Stimulated activated CD8-positive, alpha-beta memory T cell treated with anti-CD3 and anti-CD28 coated beads, Interleukin-7, amount 100 ng/mL, for 24 hours (primary cell): ENCODE results near the gene ASF1A.
"Not testable (repeated sequence)": the region's sequence is repeated elsewhere in the genome, so short reads cannot be mapped to it uniquely, and the experiment has no call there.

Source experiments
- DNase-seq: peaks from one replicate; pipeline ENCODE4 v3.0.0-alpha.2; 2020; ENCODE audit warnings: low read depth

Gene ASF1A

DNA sequence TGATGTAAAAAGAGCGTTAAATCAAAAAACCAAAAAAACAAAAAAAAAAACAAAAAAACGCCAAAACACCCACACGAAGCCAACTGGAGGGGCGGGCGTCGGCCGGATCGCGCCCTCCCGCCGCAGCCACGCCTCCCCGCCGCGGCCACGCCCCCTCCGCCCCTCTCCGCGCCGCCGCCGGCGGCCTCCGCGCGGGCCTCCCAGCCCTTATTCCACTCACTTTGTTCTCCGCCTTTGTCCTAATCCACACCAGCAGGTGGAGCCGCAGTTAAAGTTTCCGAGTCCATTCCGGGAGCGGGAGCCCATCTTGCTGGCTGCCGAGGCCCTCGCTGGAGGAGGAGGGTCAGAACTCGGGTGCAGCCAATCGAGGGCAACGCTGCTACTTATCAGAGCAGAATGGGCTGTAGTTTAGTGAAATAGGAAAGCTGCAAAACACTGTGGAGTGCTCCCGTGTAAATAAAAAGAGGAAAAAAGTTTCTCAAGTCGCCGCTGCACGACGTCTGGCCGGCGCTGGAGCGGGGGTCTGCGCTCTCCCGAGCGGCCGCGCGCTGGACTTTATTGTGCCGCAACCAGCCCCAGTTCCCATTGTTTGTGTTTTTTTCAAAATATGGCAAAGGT, at the start of gene ASF1A:
Gene ASF1A, plus strand, starts transcription at position 346 of the 618 bp plus-strand sequence. Its CDS starts 262 bp downstream, at position 608.
- DNase-seq: peak; percentile 82

DNA sequence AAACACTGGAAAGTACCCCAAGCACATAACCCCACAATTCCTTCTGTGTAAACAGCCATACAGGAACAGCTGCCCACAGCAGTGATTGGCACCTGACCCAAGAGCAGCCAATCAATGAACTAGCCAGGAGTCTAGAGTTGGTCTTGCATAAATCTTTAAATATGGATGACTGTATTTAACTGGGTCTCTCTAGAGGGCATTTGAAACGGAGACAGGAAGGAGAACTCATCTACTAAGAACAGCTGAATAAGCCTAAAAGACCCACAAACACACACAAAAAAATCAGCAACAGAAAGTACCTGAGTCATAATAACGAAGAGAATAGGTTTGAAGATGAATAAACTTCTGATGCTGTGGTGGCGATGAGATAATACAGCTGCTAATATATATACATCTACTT, 49.0 kb upstream of the ASF1A start:
- DNase-seq: no peak

DNA sequence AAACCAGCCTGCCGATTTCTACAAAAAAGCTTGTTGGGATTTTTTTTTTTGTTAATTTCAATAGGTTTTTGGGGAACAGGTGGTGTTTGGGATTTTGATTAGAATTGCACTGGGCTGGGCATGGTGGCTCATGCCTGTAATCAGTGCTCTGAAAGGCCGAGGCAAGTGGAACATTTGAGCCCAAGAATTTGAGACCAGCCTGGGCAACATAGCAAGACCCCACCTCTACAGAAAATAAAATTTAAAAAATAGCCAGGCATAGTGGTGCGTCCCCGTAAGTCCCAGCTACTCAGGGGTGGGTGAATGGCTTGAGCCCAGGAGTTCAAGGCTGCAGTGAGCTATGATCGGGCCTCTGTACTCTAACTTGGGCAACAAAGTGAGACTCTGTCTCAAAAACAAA, 40.5 kb upstream of the ASF1A start:
- no peak for DNase-seq

GRCh38 chr6:118856301-118856700, 37.7 kb upstream of the ASF1A start:
- no peak for DNase-seq

DNA sequence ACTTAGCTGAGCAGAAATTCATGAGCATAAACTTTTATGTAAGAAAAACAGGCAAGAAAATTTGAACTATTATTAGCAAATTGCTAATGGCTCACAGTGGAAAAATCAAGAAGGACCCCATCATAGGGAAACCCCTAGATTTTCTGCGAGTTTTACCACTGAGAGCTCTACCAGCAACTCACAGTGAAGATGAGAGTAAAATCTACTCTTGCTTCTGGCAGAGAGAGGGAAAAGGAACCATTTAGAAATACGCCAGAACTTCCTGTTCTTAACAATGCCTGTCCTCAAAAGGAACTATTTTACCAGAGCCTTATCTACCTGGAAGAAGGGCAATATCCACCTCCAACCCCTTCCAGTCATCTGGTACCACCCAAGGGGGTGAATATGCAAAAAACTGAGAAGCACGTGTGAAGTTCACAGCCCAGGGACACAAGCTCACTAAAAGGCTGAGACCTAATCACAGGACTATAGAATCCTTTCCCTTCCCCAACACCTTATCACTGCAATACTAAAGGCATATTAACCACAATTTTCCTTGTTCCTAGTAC, 34.4 kb upstream of the ASF1A start:
- DNase-seq: no peak

GRCh38 chr6:118860363-118860762, 33.6 kb upstream of the ASF1A start:
- no peak for DNase-seq

- no peak for DNase-seq
These were observed 33.1 kb upstream of the ASF1A start for GRCh38 chr6:118860880-118861279.

GRCh38 chr6:118862443-118862842, 31.5 kb upstream of the ASF1A start:
- DNase-seq: no peak

GRCh38 chr6:118864341-118865099, 29.4 kb upstream of the ASF1A start:
- DNase-seq: no peak

- no peak for DNase-seq
These were observed 28.9 kb upstream of the ASF1A start for GRCh38 chr6:118865100-118865391.

DNA sequence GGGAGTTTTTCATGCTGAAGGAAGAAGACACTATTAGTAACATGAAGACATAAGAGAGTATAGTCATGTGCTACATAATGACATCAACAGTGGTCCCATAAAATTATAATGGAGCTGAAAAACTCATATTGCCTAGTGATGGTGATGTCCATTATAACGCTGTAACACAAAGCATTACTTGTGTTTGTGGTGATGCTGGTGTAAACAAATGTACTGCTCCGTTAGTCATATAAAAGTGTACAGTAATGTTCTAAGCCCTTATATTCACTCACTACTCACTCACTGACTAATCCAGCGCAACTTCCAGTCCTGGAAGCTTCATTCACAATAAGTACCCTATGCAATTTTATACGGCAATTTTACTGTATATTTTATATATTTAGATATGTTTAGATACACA, 26.8 kb upstream of the ASF1A start:
- no peak for DNase-seq

DNA sequence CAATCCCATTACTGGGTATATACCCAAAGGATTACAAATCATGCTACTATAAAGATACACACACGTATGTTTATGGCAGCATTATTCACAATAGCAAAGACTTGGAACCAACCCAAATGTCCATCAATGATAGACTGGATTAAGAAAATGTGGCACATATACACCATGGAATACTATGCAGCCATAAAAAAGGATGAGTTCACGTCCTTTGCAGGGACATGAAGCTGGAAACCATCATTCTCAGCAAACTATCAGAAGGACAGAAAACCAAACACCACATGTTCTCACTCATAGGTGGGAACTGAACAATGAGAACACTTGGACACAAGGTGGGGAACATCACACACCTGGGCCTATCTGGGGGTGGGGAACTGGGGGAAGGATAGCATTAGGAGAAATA, 25.1 kb upstream of the ASF1A start:
- not testable (repeated sequence) for DNase-seq

DNA sequence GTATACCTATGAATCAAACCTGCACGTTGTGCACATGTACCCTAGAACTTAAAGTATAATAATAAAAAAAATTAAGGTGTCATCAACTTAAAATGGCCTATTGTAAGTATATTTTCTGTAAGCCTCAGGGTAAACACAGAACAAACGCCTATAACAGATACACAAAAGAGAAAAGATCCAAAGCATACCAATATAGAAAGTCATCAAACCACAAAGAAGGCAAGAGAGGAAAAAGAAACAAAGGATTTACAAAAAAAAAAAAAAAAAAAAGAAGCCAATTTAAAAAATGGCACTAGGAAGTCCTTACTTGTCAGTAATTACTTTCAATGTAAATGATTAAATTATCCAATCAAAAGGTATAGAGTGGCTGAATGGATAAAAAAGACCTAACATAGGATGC, 24.6 kb upstream of the ASF1A start:
- DNase-seq: no peak

GRCh38 chr6:118869894-118870589, 23.9 kb upstream of the ASF1A start:
- DNase-seq: no peak

DNA sequence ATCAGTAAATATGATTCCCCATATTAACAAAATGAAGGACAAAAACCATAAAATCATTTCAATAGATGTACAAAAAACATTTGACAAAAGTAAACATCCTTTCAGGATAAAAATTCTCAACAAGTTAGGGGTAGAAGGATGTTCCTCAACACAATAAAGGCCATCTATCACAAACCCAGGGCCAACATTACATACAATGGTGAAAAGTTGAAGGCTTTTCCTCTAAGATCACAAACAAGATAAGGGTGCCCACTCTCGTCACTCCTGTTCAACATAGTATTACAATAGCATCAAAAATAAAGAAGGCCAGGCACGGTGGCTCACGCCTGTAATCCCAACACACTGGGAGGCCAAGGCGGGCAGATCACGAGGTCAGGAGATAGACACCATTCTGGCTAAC, 22.6 kb upstream of the ASF1A start:
- DNase-seq: no peak

GRCh38 chr6:118872318-118872717, 21.6 kb upstream of the ASF1A start:
- DNase-seq: no peak

- DNase-seq: no peak
These were observed 21.2 kb upstream of the ASF1A start for GRCh38 chr6:118872726-118873125.

DNA sequence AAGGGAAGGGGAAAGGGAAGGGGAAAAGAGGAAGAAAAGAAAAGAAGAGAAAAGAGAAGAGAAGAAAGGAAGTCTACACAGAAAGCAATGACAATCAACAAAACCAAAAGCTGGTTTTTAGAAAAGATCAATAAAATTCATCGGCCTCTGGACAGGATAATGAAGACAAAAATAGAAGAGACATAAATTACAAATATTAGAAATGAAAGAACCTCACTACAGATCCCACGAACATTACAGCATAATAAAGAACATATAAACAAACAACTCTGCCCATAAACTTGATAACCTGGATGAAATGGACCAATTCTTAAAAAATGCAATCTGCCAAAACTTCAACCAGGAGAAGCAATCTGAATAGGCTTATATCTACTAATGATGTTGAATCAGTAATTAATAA, 20.7 kb upstream of the ASF1A start:
- no peak for DNase-seq

DNA sequence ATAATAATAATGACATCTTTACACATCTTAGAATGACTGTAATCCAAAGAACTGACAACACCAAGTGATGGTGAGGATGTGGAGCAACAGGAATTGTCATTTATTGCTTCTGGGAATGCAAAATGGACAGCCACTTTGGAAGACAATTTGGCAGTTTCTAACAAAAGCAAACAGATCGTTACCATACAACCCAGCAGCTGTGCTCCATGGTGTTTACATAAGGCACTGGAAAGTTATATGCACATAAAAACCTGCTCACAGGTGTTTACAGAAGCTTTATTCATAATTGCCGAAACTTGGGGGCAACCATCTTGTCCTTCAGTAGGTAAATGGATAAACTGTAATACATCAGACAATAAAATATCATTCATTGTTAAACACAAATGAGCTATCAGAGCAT, 18.3 kb upstream of the ASF1A start:
- DNase-seq: no peak

DNA sequence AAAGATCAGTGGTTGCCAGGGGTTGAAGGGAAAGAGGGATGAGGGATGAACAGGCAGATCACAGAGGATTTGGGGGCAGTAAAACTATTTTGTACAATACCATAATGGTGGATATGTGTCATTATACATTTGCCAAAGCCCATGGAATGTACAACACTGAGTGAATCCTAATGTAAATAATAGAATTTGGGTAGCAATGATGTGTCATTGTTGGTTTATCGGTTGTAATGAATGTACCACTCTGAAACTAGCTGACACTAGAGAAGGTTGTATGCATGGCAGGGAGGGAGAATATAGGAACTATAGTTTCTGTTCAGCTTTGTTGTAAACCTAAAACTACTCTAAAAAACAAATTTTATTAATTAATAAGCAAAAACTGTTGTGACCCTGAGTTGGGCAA, 17.8 kb upstream of the ASF1A start:
- no peak for DNase-seq

DNA sequence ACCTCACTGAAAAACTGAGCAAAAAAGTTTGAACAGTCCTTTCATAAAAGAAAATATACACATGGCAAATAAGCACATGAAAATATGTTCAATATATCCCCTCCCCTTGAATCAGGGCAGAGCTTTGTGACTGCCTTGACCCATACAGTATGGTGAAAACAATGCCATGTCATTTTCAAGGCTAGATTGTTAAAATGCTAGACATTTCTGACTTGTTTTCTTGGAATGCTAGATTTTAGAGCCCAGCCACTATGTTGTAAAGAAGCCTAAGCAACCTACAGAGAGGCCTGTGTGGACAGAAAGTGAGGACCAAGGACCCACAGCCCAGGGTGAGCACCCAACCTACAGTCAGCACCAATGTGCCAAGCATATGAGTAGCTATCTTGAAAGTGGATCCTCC, 17.1 kb upstream of the ASF1A start:
- DNase-seq: no peak

- DNase-seq: no peak
These were observed 16.1 kb upstream of the ASF1A start for GRCh38 chr6:118877806-118878205.
